Gastrocnemius medialis (tissue), 4 donors: ENCODE measurements around the gene ROBO2. TPM values are rescaled to one million over a fixed set of nuclear protein-coding genes. Genes with fewer than 3 reads are reported as not detected.

Source experiments
- ATAC-seq, 2 donors: fragments of 150-250 bp; one replicate each; pipeline ENCODE4 v1.9.1; 2016
- DNase-seq, 2 donors: peaks; one replicate each; pipeline ENCODE4 v3.0.0-alpha.2; 2019
- H3K27ac ChIP-seq, 4 donors: fragments of 200-600 bp; sonication (generic); 1 replicate in 1 of 4; 2 replicates in 3 of 4; pipeline ENCODE4 v1.5.1; 2016 to 2018; ENCODE audit warnings: mild to moderate bottlenecking in 2 of 4, moderate library complexity in 1 of 4
- H3K27me3 ChIP-seq, 3 donors: fragments of 200-600 bp; sonication (generic) in 2 of 3; 1 replicate in 1 of 3; 2 replicates in 2 of 3; pipeline versions ENCODE4 v1.5.1 to v1.6.0; 2016 to 2019; ENCODE audit warnings: mild to moderate bottlenecking in 1 of 3, moderate library complexity in 1 of 3
- H3K36me3 ChIP-seq, 2 donors: fragments of 200-600 bp; sonication (generic) in 1 of 2; one replicate each; pipeline ENCODE4 v1.5.1; 2017 to 2018
- H3K4me1 ChIP-seq, 2 donors: fragments of 200-600 bp; sonication (generic) in 1 of 2; one replicate each; pipeline ENCODE4 v1.5.1; 2016 to 2017; ENCODE audit warnings: mild to moderate bottlenecking in 2 of 2
- H3K4me3 ChIP-seq, 4 donors: fragments of 200-600 bp; sonication (generic) in 3 of 4; 1 replicate in 1 of 4; 2 replicates in 3 of 4; pipeline ENCODE4 v1.5.1; 2016 to 2019; ENCODE audit warnings: mild to moderate bottlenecking in 2 of 4
- H3K9me3 ChIP-seq, 3 donors: fragments of 200-600 bp; sonication (generic) in 2 of 3; 1 replicate in 1 of 3; 2 replicates in 2 of 3; pipeline ENCODE4 v1.5.1; 2016 to 2019
- CTCF ChIP-seq, 5 experiments: fragments of 450-650 bp in 3 of 5; fragments of 200-600 bp in 2 of 5; sonication (generic) in 2 of 5; IDR thresholded peaks in 4 of 5; conservative IDR thresholded peaks in 1 of 5; 1 replicate in 4 of 5; 2 replicates in 1 of 5; pipeline ENCODE4 v1.5.1; 2016 to 2019; ENCODE audit warnings: antibody characterized with exemption in 5 of 5, mild to moderate bottlenecking in 3 of 5, moderate library complexity in 3 of 5
- POLR2A ChIP-seq, 2 donors: fragments of 450-650 bp; IDR thresholded peaks; one replicate each; pipeline ENCODE4 v1.6.1; 2017; ENCODE audit warnings: antibody characterized with exemption in 2 of 2, mild to moderate bottlenecking in 2 of 2, moderate library complexity in 2 of 2
- in situ Hi-C, 4 donors: fragments of 200-750 bp; cut with MboI; loops; one replicate each; pipeline versions ENCODE4 v1.15.0 to v1.8.0; 2017; ENCODE audit warnings: low sequenced_read_pairs in 4 of 4
- intact Hi-C: fragments of 100-400 bp; cut with DNase I; formaldehyde crosslinking; loops from one replicate; pipeline ENCODE4 v1.15.1; 2023; ENCODE audit warnings: low total_unique reads
- total RNA-seq, 4 donors: library from RNA; depleted of rRNA; stranded (reverse); fragments of >200 nt; gene quantifications; one replicate each; pipeline versions ENCODE4 v1.1.0 to v1.2.3, GENCODE V29; 2016

ROBO2 gene
- total RNA-seq, 4 donors from 2014 or later = 0.07 TPM; not detected in 3

DNA sequence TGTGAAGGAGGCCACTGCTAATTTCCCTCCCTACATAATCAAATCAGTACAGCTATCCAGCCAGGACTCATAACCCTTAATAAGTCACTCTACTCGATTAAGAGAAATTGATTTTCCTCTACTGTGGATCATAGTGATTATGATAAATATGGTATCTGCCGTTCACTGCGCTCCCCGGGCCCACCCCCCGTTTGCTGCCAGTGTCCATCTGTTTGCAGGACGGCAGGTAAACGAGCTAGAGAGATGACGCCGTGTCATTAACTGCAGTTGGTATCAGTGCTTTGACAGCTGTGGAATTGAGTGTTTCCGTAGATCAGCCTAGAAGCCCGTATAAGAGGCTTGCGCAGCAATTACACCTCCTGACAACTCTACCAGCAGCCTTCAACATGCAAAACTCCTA, 94.9 kb downstream of the ROBO2 start:
- Histone ChIP-seq H3K27ac (no peak overlapping the region), H3K9me3 (no peaks in the 10 kb centered on the region), H3K27me3 (no peaks in the 10 kb centered on the region), H3K4me3 (no peak overlapping the region), H3K36me3 (no peaks in the 10 kb centered on the region), H3K4me1 (no peaks in the 10 kb centered on the region)
- in situ Hi-C loops = no loop called here
- intact Hi-C loops = no loop called here
- DNase-seq = no peak
- ATAC-seq = no peak
- no peak for TF ChIP-seq CTCF (IDR thresholded peaks at IDR 0.05 in 4 of 5, conservative IDR thresholded peaks at IDR 0.05 in 1 of 5)
- TF ChIP-seq POLR2A (IDR thresholded peaks at IDR 0.05) = no peak

- Histone ChIP-seq H3K4me3 (no peak overlapping the region), H3K27ac (no peak overlapping the region), H3K9me3 (no peaks in the 10 kb centered on the region), H3K4me1 (no peaks in the 10 kb centered on the region), H3K27me3 (no peaks in the 10 kb centered on the region), H3K36me3 (no peaks in the 10 kb centered on the region)
- in situ Hi-C loops = no loop called here
- ATAC-seq = no peak
- intact Hi-C loops = no loop called here
- TF ChIP-seq CTCF (IDR thresholded peaks at IDR 0.05 in 4 of 5, conservative IDR thresholded peaks at IDR 0.05 in 1 of 5) (no peak), POLR2A (IDR thresholded peaks at IDR 0.05) (no peak)
- no peak for DNase-seq
Measured at GRCh38 chr3:77137559-77137958, 97.7 kb downstream of the ROBO2 start.

DNA sequence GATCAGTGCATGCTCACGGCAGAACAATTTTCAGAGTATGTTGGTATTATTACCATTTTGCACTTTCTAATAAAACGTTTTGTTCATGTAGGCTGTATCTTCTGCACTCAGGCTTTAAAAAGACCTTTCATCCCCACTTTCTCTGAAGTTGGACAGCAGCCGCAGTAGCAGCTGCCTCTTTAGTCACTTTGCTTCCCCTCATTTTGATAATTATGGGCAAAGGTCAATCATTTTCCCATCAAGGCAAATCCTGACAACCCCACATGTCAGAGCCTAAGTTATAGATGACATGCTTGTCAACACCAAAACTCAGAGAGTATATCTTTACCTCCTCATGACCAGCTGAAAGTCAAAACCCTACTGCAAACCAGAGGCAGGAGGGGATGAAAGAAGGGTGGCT, 99.7 kb downstream of the ROBO2 start:
- no peaks in the 10 kb centered on the region for H3K4me1 ChIP-seq

GRCh38 chr3:77141423-77141822, 101.5 kb downstream of the ROBO2 start:
- no peak for ATAC-seq
- no peak for TF ChIP-seq POLR2A (IDR thresholded peaks at IDR 0.05)
- TF ChIP-seq CTCF (IDR thresholded peaks at IDR 0.05 in 4 of 5, conservative IDR thresholded peaks at IDR 0.05 in 1 of 5) = no peak
- in situ Hi-C loops = no loop called here
- no peaks in the 10 kb centered on the region for H3K36me3 ChIP-seq
- H3K9me3 ChIP-seq = no peaks in the 10 kb centered on the region
- H3K27ac ChIP-seq = no peak overlapping the region
- no peak overlapping the region for H3K4me3 ChIP-seq
- no peaks in the 10 kb centered on the region for H3K4me1 ChIP-seq
- H3K27me3 ChIP-seq = no peaks in the 10 kb centered on the region
- DNase-seq = no peak
- intact Hi-C loops = no loop called here

More for the DNA sequence above, 99.7 kb downstream of the ROBO2 start:
- H3K27ac ChIP-seq = no peak overlapping the region
- H3K9me3 ChIP-seq = no peaks in the 10 kb centered on the region
- in situ Hi-C loops = no loop called here
- intact Hi-C loops = no loop called here
- no peaks in the 10 kb centered on the region for H3K27me3 ChIP-seq
- ATAC-seq (no peak), DNase-seq (no peak)
- H3K36me3 ChIP-seq = no peaks in the 10 kb centered on the region
- TF ChIP-seq POLR2A (IDR thresholded peaks at IDR 0.05) = no peak
- TF ChIP-seq CTCF (IDR thresholded peaks at IDR 0.05 in 4 of 5, conservative IDR thresholded peaks at IDR 0.05 in 1 of 5) = no peak
- H3K4me3 ChIP-seq = no peak overlapping the region

DNA sequence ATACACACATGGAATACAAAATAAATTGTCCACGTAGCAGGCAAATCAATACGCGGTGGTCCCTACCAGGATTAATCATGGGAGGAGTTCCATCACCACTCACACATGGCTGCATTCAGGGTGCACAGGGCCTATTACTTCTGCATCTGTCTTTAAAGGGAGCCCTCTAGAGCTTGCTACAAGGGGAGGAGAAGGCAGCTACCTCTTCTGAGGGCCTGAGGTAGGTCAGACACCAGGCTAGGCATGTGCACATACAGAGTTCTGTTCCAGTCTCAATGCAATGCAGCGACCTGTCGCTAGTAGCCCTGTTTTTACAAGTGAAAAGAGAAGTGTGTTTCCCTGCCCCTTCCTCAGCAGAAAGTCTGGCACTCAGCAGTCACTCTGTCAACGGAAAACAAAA, 102.7 kb downstream of the ROBO2 start:
- TF ChIP-seq CTCF (IDR thresholded peaks at IDR 0.05 in 4 of 5, conservative IDR thresholded peaks at IDR 0.05 in 1 of 5) (no peak), POLR2A (IDR thresholded peaks at IDR 0.05) (no peak)
- H3K9me3 ChIP-seq = no peaks in the 10 kb centered on the region
- H3K4me1 ChIP-seq = no peaks in the 10 kb centered on the region
- ATAC-seq (no peak), DNase-seq (no peak)
- H3K27me3 ChIP-seq = no peaks in the 10 kb centered on the region
- intact Hi-C loops = no loop called here
- in situ Hi-C loops = no loop called here
- H3K4me3 ChIP-seq = no peak overlapping the region
- H3K36me3 ChIP-seq = no peaks in the 10 kb centered on the region
- H3K27ac ChIP-seq = no peak overlapping the region
